IMR-90 (cell line): ENCODE data around the gene KIAA0232. TPM values are rescaled to one million over a fixed set of nuclear protein-coding genes. Genes with fewer than 3 reads are reported as not detected.

Experiments
- ATAC-seq: fragments of 200-7000 bp; cut with Tn5 transposase; 2 replicates; pipeline ENCODE4 v1.9.1; 2020; ENCODE audit warnings: low read depth, mild to moderate bottlenecking, moderate library complexity
- BruUV-seq: library from RNA; stranded (reverse); fragments of 400-500 nt; replicated peaks from 2 replicates; lab custom pipeline; 2021; lab: Mats Ljungman, UMichigan
- CTCF ChIA-PET: fragments of 300-600 bp; formaldehyde crosslinking; extraction: SDS; loops from one replicate; lab custom pipeline; 2021; ENCODE audit warnings: antibody characterized with exemption; lab: Yijun Ruan, JAX
- POLR2A ChIA-PET: fragments of 300-600 bp; sonication (Branson Sonifier 250); formaldehyde crosslinking; loops from one replicate; lab custom pipeline; 2022; ENCODE audit warnings: antibody characterized with exemption; ENCODE audit not compliant: unreplicated experiment; lab: Charles Lee
- DNase-seq: peaks from one replicate; pipeline ENCODE4 v3.0.0; 2013
- H2AFZ ChIP-seq: replicated peaks from 2 replicates; pipeline ENCODE3; 2013; ENCODE audit warnings: low read length, mild to moderate bottlenecking; ENCODE audit not compliant: poor library complexity
- H2AK5ac ChIP-seq: 2 replicates; pipeline ENCODE4 v1.6.1; 2013; ENCODE audit warnings: low read depth, low read length, inconsistent platforms
- H2AK9ac ChIP-seq: replicated peaks from 2 replicates; pipeline ENCODE3; 2013; ENCODE audit warnings: mild to moderate bottlenecking, low read depth, low read length, moderate library complexity; ENCODE audit not compliant: poor library complexity
- H2BK120ac ChIP-seq: 2 replicates; pipeline ENCODE4 v1.6.1; 2013; ENCODE audit warnings: low read depth, low read length, inconsistent platforms
- H2BK15ac ChIP-seq: 3 replicates; pipeline ENCODE4 v1.6.1; 2013; ENCODE audit warnings: low read depth, low read length, inconsistent platforms
- H2BK20ac ChIP-seq: 2 replicates; pipeline ENCODE4 v1.6.1; 2013; ENCODE audit warnings: low read depth, mild to moderate bottlenecking, inconsistent platforms, low read length, moderate library complexity
- H2BK5ac ChIP-seq: 2 replicates; pipeline ENCODE4 v1.6.1; 2013; ENCODE audit warnings: mild to moderate bottlenecking, low read depth, low read length, inconsistent platforms; ENCODE audit not compliant: poor library complexity, severe bottlenecking
- H3K14ac ChIP-seq: replicated peaks from 2 replicates; pipeline ENCODE4 v1.6.1; 2013; ENCODE audit warnings: low read depth, low read length, inconsistent platforms
- H3K18ac ChIP-seq: 2 replicates; pipeline ENCODE4 v1.6.1; 2013; ENCODE audit warnings: low read depth, low read length, control low read depth
- H3K23ac ChIP-seq: 2 replicates; pipeline ENCODE4 v1.6.1; 2013; ENCODE audit warnings: low read depth, low read length, inconsistent platforms
- H3K27ac ChIP-seq: 2 replicates; pipeline ENCODE4 v1.5.1; 2013; ENCODE audit warnings: mild to moderate bottlenecking, control low read depth, low read length; ENCODE audit not compliant: insufficient read depth
- H3K27me3 ChIP-seq: 2 replicates; pipeline ENCODE4 v1.6.1; 2013; ENCODE audit warnings: low read length; ENCODE audit not compliant: control insufficient read depth, insufficient read depth
- H3K36me3 ChIP-seq: 2 replicates; pipeline ENCODE4 v1.6.1; 2013; ENCODE audit warnings: low read length, mixed read lengths; ENCODE audit not compliant: control insufficient read depth, insufficient read depth
- H3K4ac ChIP-seq: 2 replicates; pipeline ENCODE4 v1.6.1; 2013; ENCODE audit warnings: low read depth, low read length, inconsistent platforms
- H3K4me1 ChIP-seq: 2 replicates; pipeline ENCODE4 v1.6.1; 2013; ENCODE audit warnings: low read length, mixed read lengths; ENCODE audit not compliant: control insufficient read depth, insufficient read depth
- H3K4me2 ChIP-seq: 2 replicates; pipeline ENCODE4 v1.6.1; 2013; ENCODE audit warnings: low read depth, mild to moderate bottlenecking, control low read depth, low read length, moderate library complexity
- H3K4me3 ChIP-seq: 2 replicates; pipeline ENCODE4 v1.5.1; 2013; ENCODE audit warnings: low read depth, mild to moderate bottlenecking, control low read depth, low read length, moderate library complexity; ENCODE audit not compliant: insufficient read depth
- H3K56ac ChIP-seq: 2 replicates; pipeline ENCODE4 v1.6.1; 2013; ENCODE audit warnings: low read length, inconsistent platforms; ENCODE audit not compliant: insufficient read depth; ENCODE audit errors: extremely low read depth
- H3K79me1 ChIP-seq, 2 experiments: 2 replicates each; pipeline ENCODE4 v1.6.1; 2013; ENCODE audit warnings: low read length in 2 of 2, inconsistent platforms in 1 of 2, low read depth in 1 of 2
- H3K9ac ChIP-seq: 2 replicates; pipeline ENCODE4 v1.6.1; 2013; ENCODE audit warnings: low read depth, low read length, control low read depth
- H3K9me1 ChIP-seq: 2 replicates; pipeline ENCODE4 v1.6.1; 2013; ENCODE audit warnings: low read length, inconsistent platforms; ENCODE audit not compliant: insufficient read depth
- H3K9me3 ChIP-seq: 2 replicates; pipeline ENCODE4 v1.6.1; 2013; ENCODE audit warnings: low read length; ENCODE audit not compliant: control insufficient read depth, insufficient read depth
- H4K20me1 ChIP-seq: 2 replicates; pipeline ENCODE4 v1.6.1; 2013; ENCODE audit warnings: low read length, inconsistent platforms; ENCODE audit not compliant: insufficient read depth
- H4K5ac ChIP-seq: 2 replicates; pipeline ENCODE4 v1.6.1; 2013; ENCODE audit warnings: mild to moderate bottlenecking, low read depth, low read length, control low read depth
- H4K8ac ChIP-seq, 2 experiments: 2 replicates each; pipeline ENCODE4 v1.6.1; 2013; ENCODE audit warnings: low read depth in 2 of 2, low read length in 2 of 2, control low read depth in 1 of 2, inconsistent platforms in 1 of 2
- H4K91ac ChIP-seq: 2 replicates; pipeline ENCODE4 v1.6.1; 2013; ENCODE audit warnings: low read depth, low read length, inconsistent platforms; ENCODE audit not compliant: insufficient read depth
- BHLHE40 ChIP-seq: fragments of 150-350 bp; IDR thresholded peaks from 2 replicates; pipeline ENCODE4 v1.6.1; 2016; ENCODE audit warnings: mild to moderate bottlenecking, low read depth, low read length
- CEBPB ChIP-seq: IDR thresholded peaks from 2 replicates; pipeline ENCODE4 v1.6.1; 2012; ENCODE audit warnings: low read depth, low read length, improper control_type of control experiment
- CHD1 ChIP-seq: IDR thresholded peaks from 2 replicates; pipeline ENCODE4 v1.6.1; 2012; ENCODE audit warnings: low read depth, low read length, improper control_type of control experiment
- FOS ChIP-seq: fragments of 150-350 bp; IDR thresholded peaks from 2 replicates; pipeline ENCODE4 v1.6.1; 2016; ENCODE audit warnings: low read depth, low read length
- MAFK ChIP-seq: IDR thresholded peaks from 2 replicates; pipeline ENCODE4 v1.6.1; 2012; ENCODE audit warnings: low read depth, low read length, improper control_type of control experiment
- MAZ ChIP-seq: IDR thresholded peaks from 2 replicates; pipeline ENCODE4 v1.6.1; 2012; ENCODE audit warnings: low read depth, mild to moderate bottlenecking, low read length, improper control_type of control experiment, moderate library complexity, borderline replicate concordance
- MXI1 ChIP-seq: IDR thresholded peaks from 2 replicates; pipeline ENCODE4 v1.6.1; 2012; ENCODE audit warnings: low read depth, mild to moderate bottlenecking, low read length, moderate library complexity, borderline replicate concordance
- NFE2L2 ChIP-seq: fragments of 150-350 bp; IDR thresholded peaks from 2 replicates; pipeline ENCODE4 v1.6.1; 2016; ENCODE audit warnings: low read depth, mild to moderate bottlenecking, low read length
- POLR2A ChIP-seq: IDR thresholded peaks from 2 replicates; pipeline ENCODE4 v1.6.1; 2012; ENCODE audit warnings: mild to moderate bottlenecking, low read depth, low read length
- RAD21 ChIP-seq: IDR thresholded peaks from 2 replicates; pipeline ENCODE4 v1.6.1; 2012; ENCODE audit warnings: low read length, improper control_type of control experiment
- RCOR1 ChIP-seq: IDR thresholded peaks from 2 replicates; pipeline ENCODE4 v1.6.1; 2012; ENCODE audit warnings: mild to moderate bottlenecking, low read length, improper control_type of control experiment; ENCODE audit not compliant: insufficient replicate concordance
- RFX5 ChIP-seq: IDR thresholded peaks from 2 replicates; pipeline ENCODE4 v1.8.0; 2012; ENCODE audit warnings: low read depth, mild to moderate bottlenecking, low read length, moderate library complexity
- SMC3 ChIP-seq: fragments of 150-350 bp; IDR thresholded peaks from 2 replicates; pipeline ENCODE4 v1.6.1; 2016; ENCODE audit warnings: low read depth, mild to moderate bottlenecking, antibody characterized with exemption, low read length, moderate library complexity
- WGBS, 2 experiments: methylation state at CpG; one replicate each; pipeline versions ENCODE4 v1.1.5 to v1.1.7; 2013; ENCODE audit warnings: missing lambda C conversion rate in 2 of 2; ENCODE audit not compliant: insufficient read length in 1 of 2; ENCODE audit errors: extremely low coverage in 2 of 2; 5-methylcytosine and 5-hydroxymethylcytosine counted together
- dilution Hi-C: fragments of 300-500 bp; cut with HindIII; formaldehyde crosslinking; loops from one replicate; pipeline ENCODE4 v1.14.3; 2018; ENCODE audit warnings: low sequenced_read_pairs; ENCODE audit not compliant: unreplicated experiment
- in situ Hi-C: fragments of 300-500 bp; cut with MboI; formaldehyde crosslinking; loops from 3 replicates; pipeline ENCODE4 v1.14.3; 2019; ENCODE audit warnings: low sequenced_read_pairs, inconsistent platforms, mixed read lengths
- intact Hi-C: fragments of 100-400 bp; cut with micrococcal nuclease; formaldehyde crosslinking; loops from 2 replicates; pipeline ENCODE4 v1.10.0; 2022
- polyA plus RNA-seq, 3 experiments: library from polyadenylated mRNA; depleted of rRNA; stranded (reverse); fragments of >200 nt; gene quantifications; 2 replicates each; pipeline ENCODE4 v1.2.3, GENCODE V29; 2012; ENCODE audit warnings: low replicate concordance in 1 of 3
- total RNA-seq: library from RNA; depleted of rRNA; stranded (reverse); fragments of >200 nt; gene quantifications from 2 replicates; pipeline ENCODE4 v1.2.3, GENCODE V29; 2012
- TF ChIP-seq, protein P1 (sequence below): conservative IDR thresholded peaks from 2 replicates; pipeline ENCODE4 v1.5.1; 2012; ENCODE audit warnings: mild to moderate bottlenecking, low read depth, low read length, improper control_type of control experiment
- TF ChIP-seq, protein P2 (sequence below): fragments of 150-350 bp; IDR thresholded peaks from 2 replicates; pipeline ENCODE4 v1.6.1; 2016; ENCODE audit warnings: low read depth, mild to moderate bottlenecking, low read length, moderate library complexity, borderline replicate concordance
- TF ChIP-seq, protein P3 (sequence below): fragments of 150-350 bp; IDR thresholded peaks from 2 replicates; pipeline ENCODE4 v1.6.1; 2017; ENCODE audit warnings: mild to moderate bottlenecking, antibody characterized with exemption, low read length, low read depth

The KIAA0232 gene
- total and polyA plus RNA-seq, 2 of the 4 experiments (the other 2 are of a cell fraction): 6.8 to 19.5 TPM

DNA sequence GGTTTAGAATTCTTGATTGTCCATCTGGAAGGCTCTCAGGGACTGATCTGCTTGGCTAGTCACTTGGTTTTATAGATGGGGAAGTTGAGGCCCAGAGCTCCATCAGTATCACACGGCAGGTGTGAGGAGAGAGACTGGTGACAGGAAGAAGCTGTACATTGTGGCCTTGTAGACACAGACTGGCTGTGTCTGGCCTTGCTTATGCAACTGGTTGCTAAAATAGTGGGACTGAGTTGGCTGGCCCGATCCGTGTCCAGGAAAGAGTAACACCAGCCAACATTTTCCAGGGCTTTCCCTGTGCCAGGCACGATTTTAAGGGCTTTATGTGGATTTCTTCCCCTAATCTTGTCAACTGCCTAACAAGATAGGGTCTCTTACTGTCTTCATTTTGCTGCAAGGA lies 129.9 kb downstream of the KIAA0232 start:
- dilution Hi-C loops (no loop called here), in situ Hi-C loops (no loop called here), intact Hi-C loops (loop anchor here (5.0 kb wide), 1 partner anchor 60 kb away; no protein-coding TSS in a partner anchor)
- Histone ChIP-seq H2BK15ac (no peak overlapping the region), H3K9me1 (peaks cover 11% of the 10 kb centered on the region; the same call in 1 of the 2 replicates), H3K9me3 (no peaks in the 10 kb centered on the region), H3K9ac (no peak overlapping the region), H3K4me1 (peaks cover 17% of the 10 kb centered on the region), H3K79me1 (peaks cover 21 to 51% of the 10 kb centered on the region in 2 experiments; a peak in 3 of 4 replicates), H4K5ac (no peak overlapping the region), H4K20me1 (peaks cover 20% of the 10 kb centered on the region), H3K23ac (no peak overlapping the region), H2BK5ac (no peak overlapping the region), H3K27me3 (no peaks in the 10 kb centered on the region), H3K4me3 (no peak overlapping the region), H3K4ac (no peak overlapping the region), H3K27ac (no peak overlapping the region), H2AFZ (no peak overlapping the region), H3K56ac (no peak overlapping the region), H2BK20ac (no peak overlapping the region), H3K36me3 (no peaks in the 10 kb centered on the region), H3K14ac (no peak overlapping the region), H2AK5ac (no peak overlapping the region), H3K4me2 (no peak overlapping the region), H2BK120ac (no peak overlapping the region), H2AK9ac (no peak overlapping the region), H3K18ac (no peak overlapping the region), H4K91ac (no peak overlapping the region), H4K8ac (no peak overlapping the region)
- ChIA-PET POLR2A (no interaction called here), CTCF (no interaction called here)
- DNase-seq: no peak
- TF ChIP-seq BHLHE40 (no peak), CEBPB (no peak), SMC3 (no peak), MXI1 (no peak), FOS (no peak), NFE2L2 (no peak), RAD21 (no peak), RCOR1 (no peak), CHD1 (no peak), MAZ (no peak), MAFK (no peak), POLR2A (no peak), RFX5 (no peak)
- TF ChIP-seq, protein P1, sequence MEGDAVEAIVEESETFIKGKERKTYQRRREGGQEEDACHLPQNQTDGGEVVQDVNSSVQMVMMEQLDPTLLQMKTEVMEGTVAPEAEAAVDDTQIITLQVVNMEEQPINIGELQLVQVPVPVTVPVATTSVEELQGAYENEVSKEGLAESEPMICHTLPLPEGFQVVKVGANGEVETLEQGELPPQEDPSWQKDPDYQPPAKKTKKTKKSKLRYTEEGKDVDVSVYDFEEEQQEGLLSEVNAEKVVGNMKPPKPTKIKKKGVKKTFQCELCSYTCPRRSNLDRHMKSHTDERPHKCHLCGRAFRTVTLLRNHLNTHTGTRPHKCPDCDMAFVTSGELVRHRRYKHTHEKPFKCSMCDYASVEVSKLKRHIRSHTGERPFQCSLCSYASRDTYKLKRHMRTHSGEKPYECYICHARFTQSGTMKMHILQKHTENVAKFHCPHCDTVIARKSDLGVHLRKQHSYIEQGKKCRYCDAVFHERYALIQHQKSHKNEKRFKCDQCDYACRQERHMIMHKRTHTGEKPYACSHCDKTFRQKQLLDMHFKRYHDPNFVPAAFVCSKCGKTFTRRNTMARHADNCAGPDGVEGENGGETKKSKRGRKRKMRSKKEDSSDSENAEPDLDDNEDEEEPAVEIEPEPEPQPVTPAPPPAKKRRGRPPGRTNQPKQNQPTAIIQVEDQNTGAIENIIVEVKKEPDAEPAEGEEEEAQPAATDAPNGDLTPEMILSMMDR: no peak
- TF ChIP-seq, protein P2, sequence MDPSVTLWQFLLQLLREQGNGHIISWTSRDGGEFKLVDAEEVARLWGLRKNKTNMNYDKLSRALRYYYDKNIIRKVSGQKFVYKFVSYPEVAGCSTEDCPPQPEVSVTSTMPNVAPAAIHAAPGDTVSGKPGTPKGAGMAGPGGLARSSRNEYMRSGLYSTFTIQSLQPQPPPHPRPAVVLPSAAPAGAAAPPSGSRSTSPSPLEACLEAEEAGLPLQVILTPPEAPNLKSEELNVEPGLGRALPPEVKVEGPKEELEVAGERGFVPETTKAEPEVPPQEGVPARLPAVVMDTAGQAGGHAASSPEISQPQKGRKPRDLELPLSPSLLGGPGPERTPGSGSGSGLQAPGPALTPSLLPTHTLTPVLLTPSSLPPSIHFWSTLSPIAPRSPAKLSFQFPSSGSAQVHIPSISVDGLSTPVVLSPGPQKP: no peak
- TF ChIP-seq, protein P3, sequence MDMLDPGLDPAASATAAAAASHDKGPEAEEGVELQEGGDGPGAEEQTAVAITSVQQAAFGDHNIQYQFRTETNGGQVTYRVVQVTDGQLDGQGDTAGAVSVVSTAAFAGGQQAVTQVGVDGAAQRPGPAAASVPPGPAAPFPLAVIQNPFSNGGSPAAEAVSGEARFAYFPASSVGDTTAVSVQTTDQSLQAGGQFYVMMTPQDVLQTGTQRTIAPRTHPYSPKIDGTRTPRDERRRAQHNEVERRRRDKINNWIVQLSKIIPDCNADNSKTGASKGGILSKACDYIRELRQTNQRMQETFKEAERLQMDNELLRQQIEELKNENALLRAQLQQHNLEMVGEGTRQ: no peak
- no peak for ATAC-seq
- 83% methylated on average over 3 of the region's 4 CpGs; no CpG with 5 or more reads in 1 of the 2 experiments for WGBS, 2 experiments
- BruUV-seq: no TSS peak
